Stimulated activated effector memory CD8-positive, alpha-beta T cell treated with anti-CD3 and anti-CD28 coated beads, Interleukin-12 subunit alpha, Interleukin-12 subunit beta, amount 100 ng/mL, for 72 hours (primary cell): ENCODE measurements around the gene METTL24.
A peak's percentile ranks its signal among the peaks of the same experiment; 100 is the strongest.

Experiments used
- ATAC-seq: fragments of 150-1000 bp; cut with Tn5 transposase; 2 replicates; pipeline ENCODE4 v1.10.0; 2021
- DNase-seq, 2 donors: peaks; one replicate each; pipeline ENCODE4 v3.0.0; 2021 to 2022; ENCODE audit warnings: low spot score in 2 of 2
- H3K27ac Mint-ChIP-seq: one replicate; pipeline ENCODE4 v1.8.0; 2022; ENCODE audit warnings: mild to moderate bottlenecking, mixed read lengths
- H3K36me3 Mint-ChIP-seq: one replicate; pipeline ENCODE4 v1.8.0; 2022; ENCODE audit warnings: mild to moderate bottlenecking, mixed read lengths
- H3K4me1 Mint-ChIP-seq: one replicate; pipeline ENCODE4 v1.8.0; 2022; ENCODE audit warnings: mixed read lengths
- H3K4me3 Mint-ChIP-seq: one replicate; pipeline ENCODE4 v1.8.0; 2022; ENCODE audit warnings: mild to moderate bottlenecking, mixed read lengths
- H3K9me3 Mint-ChIP-seq: one replicate; pipeline ENCODE4 v1.8.0; 2022; ENCODE audit warnings: mixed read lengths

The METTL24 gene, protein sequence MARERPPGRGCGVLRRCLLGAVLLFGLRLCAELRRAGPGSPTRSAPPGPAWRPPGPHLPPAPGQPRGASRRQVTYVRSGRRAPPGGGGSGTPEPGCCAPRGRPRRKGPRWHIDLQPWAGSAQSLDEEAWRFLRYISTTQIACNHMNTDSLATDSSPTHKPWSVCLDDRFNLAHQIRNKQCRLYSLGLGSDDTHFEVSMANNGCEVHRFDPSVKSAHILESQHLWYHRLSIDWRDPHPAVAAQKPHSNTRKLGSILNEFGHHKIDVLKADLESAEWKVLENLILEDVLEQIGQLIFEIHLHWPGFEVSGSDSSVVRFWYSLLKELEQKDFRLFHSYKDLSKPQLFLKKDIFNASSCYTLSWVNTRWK

GRCh38 chr6:110357664-110358552 lies at the start of gene METTL24:
Gene METTL24, minus strand, starts transcription at chr6:110358349. Its CDS starts 77 bp downstream, at chr6:110358272.
- Mint-ChIP-seq H3K27ac (no peak within 1 kb of the TSS), H3K4me1 (peaks cover 14% of the 10 kb centered on the region), H3K36me3 (no peaks in the 10 kb centered on the region), H3K4me3 (peak within 1 kb of the TSS; percentile 65), H3K9me3 (no peaks in the 10 kb centered on the region)
- DNase-seq = no peak
- ATAC-seq = peak; percentile 51

DNA sequence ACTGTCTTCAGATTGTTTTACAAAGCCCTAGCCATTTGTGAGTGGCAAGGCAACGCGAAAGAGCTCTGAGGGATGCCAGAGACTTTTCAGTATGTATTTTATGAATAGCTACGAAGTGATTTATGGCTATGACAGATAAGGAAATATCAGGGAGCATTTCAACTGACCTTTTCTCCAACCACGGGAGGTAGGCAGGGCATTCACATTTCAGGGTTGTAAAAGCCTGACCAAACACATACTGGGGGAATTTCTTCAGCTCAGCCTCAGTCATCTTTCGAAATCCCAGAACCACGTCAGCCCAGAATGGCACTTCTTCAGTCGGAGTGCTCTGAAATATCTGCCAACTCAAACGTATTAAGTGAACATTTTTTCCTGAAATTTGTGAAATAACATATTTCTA lies 46.5 kb upstream of the METTL24 start:
- ATAC-seq (no peak), DNase-seq (no peak)
- Mint-ChIP-seq H3K9me3 (no peaks in the 10 kb centered on the region), H3K27ac (no peak overlapping the region), H3K36me3 (no peaks in the 10 kb centered on the region), H3K4me1 (no peaks in the 10 kb centered on the region), H3K4me3 (no peak overlapping the region)

GRCh38 chr6:110401585-110402176 lies 43.5 kb upstream of the METTL24 start:
- no peak overlapping the region for H3K4me3 Mint-ChIP-seq
- no peak overlapping the region for H3K27ac Mint-ChIP-seq
- H3K9me3 Mint-ChIP-seq = no peaks in the 10 kb centered on the region

GRCh38 chr6:110400208-110400607 lies 42.1 kb upstream of the METTL24 start:
- DNase-seq (no peak), ATAC-seq (no peak)
- Mint-ChIP-seq H3K4me1 (no peaks in the 10 kb centered on the region), H3K9me3 (no peaks in the 10 kb centered on the region), H3K4me3 (no peak overlapping the region), H3K27ac (no peak overlapping the region), H3K36me3 (no peaks in the 10 kb centered on the region)

More at GRCh38 chr6:110401585-110402176, 43.5 kb upstream of the METTL24 start:
- ATAC-seq = no peak
- Mint-ChIP-seq H3K36me3 (no peaks in the 10 kb centered on the region), H3K4me1 (no peaks in the 10 kb centered on the region)
- DNase-seq = no peak

GRCh38 chr6:110399219-110400071 lies 41.3 kb upstream of the METTL24 start:
- ATAC-seq = no peak
- Mint-ChIP-seq H3K4me1 (no peaks in the 10 kb centered on the region), H3K9me3 (no peaks in the 10 kb centered on the region), H3K36me3 (no peaks in the 10 kb centered on the region), H3K4me3 (no peak overlapping the region), H3K27ac (no peak overlapping the region)
- DNase-seq = no peak

DNA sequence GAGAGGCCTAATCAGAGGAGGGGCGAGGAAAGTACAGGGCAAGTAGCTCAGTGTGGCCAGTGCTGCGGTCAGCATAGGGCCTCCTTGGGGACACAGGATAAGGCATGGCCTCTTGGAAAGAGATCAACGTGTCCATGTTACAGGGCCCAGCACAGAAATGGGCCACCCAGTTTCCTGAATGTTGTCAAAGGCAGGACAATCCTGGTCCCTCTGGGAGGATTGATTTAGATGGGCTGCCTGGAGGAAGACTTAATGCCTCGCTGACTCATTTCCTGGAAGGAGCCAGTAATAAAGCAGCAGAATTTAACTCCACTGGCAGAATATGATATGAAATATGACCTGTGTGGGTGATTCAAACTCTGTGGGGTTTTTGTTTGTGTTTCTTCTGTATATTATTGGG lies 40.6 kb upstream of the METTL24 start:
- Mint-ChIP-seq H3K4me1 (no peaks in the 10 kb centered on the region), H3K9me3 (no peaks in the 10 kb centered on the region), H3K4me3 (no peak overlapping the region), H3K27ac (no peak overlapping the region), H3K36me3 (no peaks in the 10 kb centered on the region)
- ATAC-seq (peak; percentile 16), DNase-seq (no peak)

DNA sequence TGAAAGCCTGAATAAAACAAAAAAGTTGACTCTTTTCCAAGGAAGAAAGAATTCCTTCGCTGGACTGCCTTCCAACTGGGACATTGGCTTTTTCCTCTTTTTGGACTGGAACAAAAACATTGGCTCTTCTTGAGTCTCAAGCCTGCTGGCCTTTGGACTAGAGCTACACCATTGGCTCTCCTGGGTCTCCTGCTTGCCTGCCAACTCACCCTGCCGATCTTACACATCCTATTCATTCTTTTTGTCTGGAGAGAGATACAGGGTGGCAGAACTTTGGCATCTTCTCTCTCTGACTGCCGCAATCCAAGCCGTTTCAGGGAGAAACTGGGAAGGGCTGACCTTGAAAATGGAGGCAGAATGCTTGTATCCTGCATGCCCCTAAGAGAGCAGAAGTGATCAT lies 37.1 kb upstream of the METTL24 start:
- Mint-ChIP-seq H3K36me3 (no peaks in the 10 kb centered on the region), H3K4me3 (no peak overlapping the region), H3K27ac (no peak overlapping the region), H3K4me1 (peaks cover 6% of the 10 kb centered on the region), H3K9me3 (no peaks in the 10 kb centered on the region)
- ATAC-seq (no peak), DNase-seq (no peak)

DNA sequence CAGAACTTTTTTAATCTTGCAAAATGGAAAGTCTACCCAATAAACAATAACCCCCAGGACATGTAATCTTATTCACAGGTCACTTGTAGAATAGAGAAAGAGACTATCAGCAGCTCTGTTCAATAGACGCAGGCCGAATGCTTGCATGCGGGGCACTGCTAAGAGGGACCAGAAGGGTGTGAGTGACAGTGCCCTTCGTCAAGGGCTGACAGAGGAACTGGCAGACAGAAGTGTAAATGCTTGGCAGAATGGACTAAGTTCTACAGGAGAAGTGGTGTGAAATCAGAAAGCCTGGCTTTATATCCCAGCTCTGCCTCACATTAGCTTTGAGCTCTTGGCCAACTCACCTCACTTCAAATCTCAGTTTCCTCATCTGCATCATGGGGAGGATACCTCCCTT lies 36.3 kb upstream of the METTL24 start:
- Mint-ChIP-seq H3K9me3 (no peaks in the 10 kb centered on the region), H3K4me3 (no peak overlapping the region), H3K27ac (no peak overlapping the region), H3K36me3 (no peaks in the 10 kb centered on the region), H3K4me1 (peaks cover 12% of the 10 kb centered on the region)
- no peak for ATAC-seq
- DNase-seq = no peak

- DNase-seq (no peak), ATAC-seq (no peak)
- H3K9me3 Mint-ChIP-seq = no peaks in the 10 kb centered on the region
- peaks cover 12% of the 10 kb centered on the region for H3K4me1 Mint-ChIP-seq
- no peaks in the 10 kb centered on the region for H3K36me3 Mint-ChIP-seq
- H3K27ac Mint-ChIP-seq = no peak overlapping the region
- no peak overlapping the region for H3K4me3 Mint-ChIP-seq
Observed at GRCh38 chr6:110392727-110393126, 34.6 kb upstream of the METTL24 start.

GRCh38 chr6:110390404-110390803 lies 32.3 kb upstream of the METTL24 start:
- no peaks in the 10 kb centered on the region for H3K9me3 Mint-ChIP-seq

GRCh38 chr6:110389689-110390382 lies 31.7 kb upstream of the METTL24 start:
- ATAC-seq (peak; percentile 15), DNase-seq (no peak)
- Mint-ChIP-seq H3K36me3 (no peaks in the 10 kb centered on the region), H3K4me3 (no peak overlapping the region), H3K4me1 (peaks cover 12% of the 10 kb centered on the region), H3K9me3 (no peaks in the 10 kb centered on the region), H3K27ac (no peak overlapping the region)

More at GRCh38 chr6:110390404-110390803, 32.3 kb upstream of the METTL24 start:
- Mint-ChIP-seq H3K4me3 (no peak overlapping the region), H3K27ac (no peak overlapping the region), H3K36me3 (no peaks in the 10 kb centered on the region), H3K4me1 (peaks cover 12% of the 10 kb centered on the region)
- DNase-seq (no peak), ATAC-seq (no peak)

DNA sequence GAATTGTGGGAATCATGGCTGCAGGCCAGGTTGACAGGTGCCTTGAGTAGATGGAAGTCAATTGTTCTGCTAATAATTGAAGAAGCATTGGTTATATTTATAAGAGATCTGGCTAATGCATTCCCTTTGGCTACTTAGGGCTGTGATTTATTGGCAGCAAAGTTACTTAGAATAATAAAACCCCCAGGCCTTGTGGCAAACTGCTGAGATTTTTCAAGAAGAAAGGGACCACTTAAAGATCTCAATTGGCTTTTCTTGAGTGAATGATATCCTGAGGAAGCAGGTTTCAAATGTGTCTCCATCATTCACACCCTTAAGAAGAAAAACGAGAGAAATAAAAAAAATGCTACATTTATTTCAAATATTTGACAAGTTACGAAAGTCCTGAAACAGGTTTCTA lies 29.8 kb upstream of the METTL24 start:
- H3K4me3 Mint-ChIP-seq = no peak overlapping the region
- no peak overlapping the region for H3K27ac Mint-ChIP-seq
- H3K9me3 Mint-ChIP-seq = no peaks in the 10 kb centered on the region
- H3K4me1 Mint-ChIP-seq = peaks cover 12% of the 10 kb centered on the region
- DNase-seq (no peak), ATAC-seq (no peak)
- no peaks in the 10 kb centered on the region for H3K36me3 Mint-ChIP-seq

- peaks cover 7% of the 10 kb centered on the region for H3K4me1 Mint-ChIP-seq
- DNase-seq (no peak), ATAC-seq (no peak)
- H3K36me3 Mint-ChIP-seq = no peaks in the 10 kb centered on the region
- H3K9me3 Mint-ChIP-seq = no peaks in the 10 kb centered on the region
- H3K4me3 Mint-ChIP-seq = no peak overlapping the region
- H3K27ac Mint-ChIP-seq = no peak overlapping the region
Observed at GRCh38 chr6:110385458-110385863, 27.3 kb upstream of the METTL24 start.

DNA sequence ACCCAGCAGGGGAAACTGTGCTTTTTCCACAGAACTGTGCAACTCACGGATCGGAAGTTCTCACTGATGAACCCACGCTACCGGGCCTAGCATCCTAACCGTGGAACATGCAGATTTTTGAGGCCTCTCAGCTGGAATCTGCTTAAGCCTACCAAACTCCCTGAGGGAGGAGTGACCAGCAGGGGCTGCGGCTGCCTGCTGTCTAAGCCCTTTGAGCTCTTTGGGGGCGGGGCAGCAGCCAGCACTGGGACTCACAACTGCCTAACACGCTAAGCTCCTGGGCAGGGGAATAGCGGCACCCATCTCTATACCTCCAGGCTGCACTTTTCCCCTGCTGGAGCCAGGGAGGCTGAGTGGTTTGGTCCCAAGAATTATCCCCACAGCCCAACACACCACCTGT lies 20.4 kb upstream of the METTL24 start:
- Mint-ChIP-seq H3K27ac (no peak overlapping the region), H3K4me1 (no peaks in the 10 kb centered on the region), H3K4me3 (no peak overlapping the region), H3K9me3 (no peaks in the 10 kb centered on the region), H3K36me3 (no peaks in the 10 kb centered on the region)
- ATAC-seq (no peak), DNase-seq (no peak)
